Glutamatergic neuron (in vitro differentiated cells): ENCODE results near the gene SNPH. TPM values are rescaled to one million over a fixed set of nuclear protein-coding genes. Genes with fewer than 3 reads are reported as not detected.
A peak's percentile ranks its signal among the peaks of the same experiment; 100 is the strongest.
"Not testable (repeated sequence)": the region's sequence is repeated elsewhere in the genome, so short reads cannot be mapped to it uniquely, and the experiment has no call there.

Experiments
- DNase-seq: peaks from one replicate; pipeline ENCODE4 v3.0.0; 2022
- H3K27ac Mint-ChIP-seq: one replicate; pipeline ENCODE4 v1.8.0; 2020; ENCODE audit warnings: mild to moderate bottlenecking, mixed read lengths, inconsistent platforms; ENCODE audit not compliant: unreplicated experiment
- H3K27me3 Mint-ChIP-seq: one replicate; pipeline ENCODE4 v1.8.0; 2020; ENCODE audit warnings: mild to moderate bottlenecking, moderate library complexity, mixed read lengths, inconsistent platforms; ENCODE audit not compliant: unreplicated experiment
- H3K36me3 Mint-ChIP-seq: one replicate; pipeline ENCODE4 v1.8.0; 2020; ENCODE audit warnings: mild to moderate bottlenecking, mixed read lengths, inconsistent platforms; ENCODE audit not compliant: unreplicated experiment
- H3K4me1 Mint-ChIP-seq: one replicate; pipeline ENCODE4 v1.8.0; 2020; ENCODE audit warnings: mild to moderate bottlenecking, low read depth, mixed read lengths, inconsistent platforms; ENCODE audit not compliant: unreplicated experiment
- H3K4me3 Mint-ChIP-seq: one replicate; pipeline ENCODE4 v1.8.0; 2020; ENCODE audit warnings: mild to moderate bottlenecking, mixed read lengths, inconsistent platforms; ENCODE audit not compliant: unreplicated experiment
- H3K9me3 Mint-ChIP-seq: one replicate; pipeline ENCODE4 v1.8.0; 2020; ENCODE audit warnings: mild to moderate bottlenecking, moderate library complexity, mixed read lengths, inconsistent platforms; ENCODE audit not compliant: unreplicated experiment
- CTCF ChIP-seq: fragments of 200-600 bp; sonication (generic); IDR thresholded peaks from one replicate; pipeline ENCODE4 v1.5.0; 2021; ENCODE audit not compliant: partially characterized antibody, unreplicated experiment
- long read RNA-seq: library from polyadenylated mRNA; unstranded; transcript quantifications from one replicate; pipeline ENCODE4 v2.0.0, GENCODE V29; 2020; ENCODE audit not compliant: unreplicated experiment
- total RNA-seq: library from RNA; stranded (reverse); fragmentation: NEBNext Ultra II Directional; extraction: Animal tissue kit (Norgen Biotek cat#: 25700); gene quantifications from one replicate; pipeline ENCODE4 v1.2.1, GENCODE V29; 2021; ENCODE audit not compliant: unreplicated experiment

The SNPH gene, protein sequence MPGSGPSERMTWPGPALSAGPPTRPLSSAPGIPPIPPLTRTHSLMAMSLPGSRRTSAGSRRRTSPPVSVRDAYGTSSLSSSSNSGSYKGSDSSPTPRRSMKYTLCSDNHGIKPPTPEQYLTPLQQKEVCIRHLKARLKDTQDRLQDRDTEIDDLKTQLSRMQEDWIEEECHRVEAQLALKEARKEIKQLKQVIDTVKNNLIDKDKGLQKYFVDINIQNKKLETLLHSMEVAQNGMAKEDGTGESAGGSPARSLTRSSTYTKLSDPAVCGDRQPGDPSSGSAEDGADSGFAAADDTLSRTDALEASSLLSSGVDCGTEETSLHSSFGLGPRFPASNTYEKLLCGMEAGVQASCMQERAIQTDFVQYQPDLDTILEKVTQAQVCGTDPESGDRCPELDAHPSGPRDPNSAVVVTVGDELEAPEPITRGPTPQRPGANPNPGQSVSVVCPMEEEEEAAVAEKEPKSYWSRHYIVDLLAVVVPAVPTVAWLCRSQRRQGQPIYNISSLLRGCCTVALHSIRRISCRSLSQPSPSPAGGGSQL
- total RNA-seq = 34.5 TPM
- long read RNA-seq, partial matches to known transcripts = 0 of 4 reads
- long read RNA-seq, other reads (novel, unspliced or antisense) = 4 of 4 reads

- Mint-ChIP-seq H3K36me3 (peaks cover 3% of the 10 kb centered on the region), H3K27ac (peak within 1 kb of the TSS; percentile 93), H3K27me3 (peaks cover 14% of the 10 kb centered on the region), H3K4me3 (peak within 1 kb of the TSS; percentile 90), H3K4me1 (peaks cover 39% of the 10 kb centered on the region), H3K9me3 (peaks cover 10% of the 10 kb centered on the region)
- TF ChIP-seq CTCF = no peak
- peak; percentile 86 for DNase-seq
Observed at GRCh38 chr20:1266167-1266973, at the start of gene SNPH. Gene SNPH (plus strand): TSS chr20:1266294. CDS start chr20:1296240, 29,946 bp downstream.

GRCh38 chr20:1216527-1217427 lies 49.3 kb upstream of the SNPH start:
- not testable (repeated sequence) for H3K27ac Mint-ChIP-seq, H3K4me3 Mint-ChIP-seq, DNase-seq, H3K36me3 Mint-ChIP-seq, H3K4me1 Mint-ChIP-seq, H3K27me3 Mint-ChIP-seq, H3K9me3 Mint-ChIP-seq

DNA sequence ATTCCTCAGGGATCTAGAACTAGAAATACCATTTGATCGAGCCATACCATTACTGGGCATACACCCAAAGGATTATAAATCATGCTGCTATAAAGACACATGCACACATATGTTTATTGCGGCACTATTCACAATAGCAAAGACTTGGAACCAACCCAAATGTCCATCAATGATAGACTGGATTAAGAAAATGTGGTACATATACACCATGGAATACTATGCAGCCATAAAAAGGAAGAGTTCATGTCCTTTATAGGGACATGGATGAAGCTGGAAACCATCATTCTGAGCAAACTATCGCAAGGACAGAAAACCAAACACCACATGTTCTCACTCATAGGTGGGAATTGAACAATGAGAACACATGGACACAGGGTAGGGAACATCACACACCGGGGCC lies 43.3 kb upstream of the SNPH start:
- not testable (repeated sequence) for H3K9me3 Mint-ChIP-seq, H3K27me3 Mint-ChIP-seq, H3K4me3 Mint-ChIP-seq, DNase-seq, H3K4me1 Mint-ChIP-seq, H3K36me3 Mint-ChIP-seq, H3K27ac Mint-ChIP-seq

DNA sequence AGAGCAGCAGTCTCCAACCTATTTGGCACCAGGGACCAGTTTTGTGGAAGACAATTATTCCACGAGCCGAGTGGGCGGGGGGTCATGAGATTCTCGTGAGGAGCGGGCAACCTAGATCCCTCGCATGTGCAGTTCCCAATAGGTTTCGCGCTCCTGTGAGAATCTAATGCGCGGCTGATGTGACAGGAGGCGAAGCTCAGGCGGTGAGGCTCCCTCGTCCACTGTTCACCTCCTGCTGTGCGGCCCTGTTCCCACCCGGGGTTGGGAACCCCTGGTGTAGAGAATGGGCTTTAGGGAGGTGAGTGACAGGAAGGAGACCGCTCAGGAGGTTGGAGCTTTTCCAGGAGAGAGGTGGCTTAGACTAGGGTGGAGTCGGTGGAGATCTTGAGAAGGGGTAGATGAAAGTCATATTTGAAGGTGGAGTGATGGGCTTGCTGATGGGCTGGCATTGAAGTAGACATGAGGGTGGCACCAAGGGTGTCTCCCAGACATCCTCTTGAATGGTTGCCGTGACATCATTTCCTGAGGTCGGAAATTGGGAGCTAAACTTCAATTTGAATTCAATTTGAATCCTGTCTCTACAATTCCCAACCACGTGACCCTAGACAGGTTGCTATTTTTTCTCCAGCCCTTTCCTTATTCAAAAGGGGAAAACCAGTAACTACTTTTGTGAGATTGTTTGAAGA lies 41.7 kb upstream of the SNPH start:
- peaks cover 4% of the 10 kb centered on the region for H3K36me3 Mint-ChIP-seq
- H3K27ac Mint-ChIP-seq = no peak overlapping the region
- no peak for DNase-seq
- TF ChIP-seq CTCF = no peak
- peaks cover under 1% of the 10 kb centered on the region for H3K27me3 Mint-ChIP-seq
- H3K9me3 Mint-ChIP-seq = peaks cover 3% of the 10 kb centered on the region
- H3K4me3 Mint-ChIP-seq = peak overlapping the region; percentile 46
- H3K4me1 Mint-ChIP-seq = no peaks in the 10 kb centered on the region

DNA sequence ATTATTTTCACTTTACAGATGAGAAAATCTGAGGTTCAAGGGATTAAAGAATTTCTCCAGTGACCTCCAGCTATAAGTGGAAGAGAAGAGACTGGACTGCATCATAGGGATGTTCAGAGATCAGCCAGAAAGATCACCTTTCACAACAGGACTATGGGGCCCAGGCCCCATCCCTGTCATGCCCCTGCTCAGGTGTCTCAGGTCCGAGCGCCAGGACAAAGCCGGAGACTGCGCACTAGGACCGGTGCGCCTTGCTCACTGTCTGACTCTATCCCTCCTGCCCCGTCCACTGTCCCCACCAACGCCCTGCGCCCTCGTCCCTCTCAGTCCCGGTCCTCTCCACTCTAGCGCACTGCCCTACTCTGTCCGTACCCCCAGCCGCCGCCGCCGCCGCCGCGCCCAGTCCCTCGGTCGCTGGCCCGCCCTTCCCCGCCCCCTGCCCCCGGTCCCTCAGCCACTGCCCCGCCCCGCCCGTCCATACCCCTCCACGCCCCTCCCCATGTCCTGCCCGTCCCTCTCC lies 40.8 kb upstream of the SNPH start:
- peaks cover 3% of the 10 kb centered on the region for H3K9me3 Mint-ChIP-seq
- peak overlapping the region; percentile 28 for H3K27ac Mint-ChIP-seq
- no peaks in the 10 kb centered on the region for H3K27me3 Mint-ChIP-seq
- no peaks in the 10 kb centered on the region for H3K4me1 Mint-ChIP-seq
- DNase-seq = no peak
- peak overlapping the region; percentile 88 for H3K4me3 Mint-ChIP-seq
- H3K36me3 Mint-ChIP-seq = peaks cover 4% of the 10 kb centered on the region
- TF ChIP-seq CTCF = no peak
